ENCODE results near the gene TTC22. TPM values are rescaled to one million over a fixed set of nuclear protein-coding genes. Genes with fewer than 3 reads are reported as not detected.

The TTC22 gene
- total RNA-seq, 1 donor from 2014 or later = not detected

- H3K4me1 Mint-ChIP-seq (ENCODE audit: low read depth, unreplicated experiment) = no peaks in the 10 kb centered on the region
- H3K4me3 Mint-ChIP-seq (ENCODE audit: unreplicated experiment) = no peak overlapping the region
- H3K27me3 Mint-ChIP-seq (ENCODE audit: unreplicated experiment) = peaks cover 2% of the 10 kb centered on the region
- no peak for TF ChIP-seq CTCF (IDR thresholded peaks at IDR 0.05; ENCODE audit: partially characterized antibody, unreplicated experiment)
- DNase-seq = no peak
- H3K9me3 Mint-ChIP-seq (ENCODE audit: unreplicated experiment) = peaks cover 1% of the 10 kb centered on the region
- H3K36me3 Mint-ChIP-seq (ENCODE audit: unreplicated experiment) = peaks cover 11% of the 10 kb centered on the region
- no peak overlapping the region for H3K27ac Mint-ChIP-seq (ENCODE audit: unreplicated experiment)
Measured at GRCh38 chr1:54834007-54834541, 33.0 kb upstream of the TTC22 start.

- Mint-ChIP-seq H3K4me1 (ENCODE audit: low read depth, unreplicated experiment) (no peaks in the 10 kb centered on the region), H3K36me3 (ENCODE audit: unreplicated experiment) (peaks cover 12% of the 10 kb centered on the region), H3K4me3 (ENCODE audit: unreplicated experiment) (no peak overlapping the region), H3K9me3 (ENCODE audit: unreplicated experiment) (peaks cover 1% of the 10 kb centered on the region), H3K27ac (ENCODE audit: unreplicated experiment) (no peak overlapping the region), H3K27me3 (ENCODE audit: unreplicated experiment) (peaks cover 2% of the 10 kb centered on the region)
- no peak for DNase-seq
- no peak for TF ChIP-seq CTCF (IDR thresholded peaks at IDR 0.05; ENCODE audit: partially characterized antibody, unreplicated experiment)
Measured at GRCh38 chr1:54833121-54833520, 32.0 kb upstream of the TTC22 start.

- Mint-ChIP-seq H3K9me3 (ENCODE audit: unreplicated experiment) (peaks cover 7% of the 10 kb centered on the region), H3K4me1 (ENCODE audit: low read depth, unreplicated experiment) (no peaks in the 10 kb centered on the region), H3K4me3 (ENCODE audit: unreplicated experiment) (no peak overlapping the region), H3K27ac (ENCODE audit: unreplicated experiment) (no peak overlapping the region), H3K36me3 (ENCODE audit: unreplicated experiment) (peaks cover 21% of the 10 kb centered on the region), H3K27me3 (ENCODE audit: unreplicated experiment) (no peaks in the 10 kb centered on the region)
- DNase-seq = no peak
- no peak for TF ChIP-seq CTCF (IDR thresholded peaks at IDR 0.05; ENCODE audit: partially characterized antibody, unreplicated experiment)
Measured at GRCh38 chr1:54826226-54826816, 25.2 kb upstream of the TTC22 start.

- H3K27me3 Mint-ChIP-seq (ENCODE audit: unreplicated experiment) = no peaks in the 10 kb centered on the region
- TF ChIP-seq CTCF (IDR thresholded peaks at IDR 0.05; ENCODE audit: partially characterized antibody, unreplicated experiment) = no peak
- peaks cover 7% of the 10 kb centered on the region for H3K9me3 Mint-ChIP-seq (ENCODE audit: unreplicated experiment)
- no peak overlapping the region for H3K4me3 Mint-ChIP-seq (ENCODE audit: unreplicated experiment)
- no peaks in the 10 kb centered on the region for H3K4me1 Mint-ChIP-seq (ENCODE audit: low read depth, unreplicated experiment)
- no peak for DNase-seq
- H3K36me3 Mint-ChIP-seq (ENCODE audit: unreplicated experiment) = peaks cover 18% of the 10 kb centered on the region
- H3K27ac Mint-ChIP-seq (ENCODE audit: unreplicated experiment) = no peak overlapping the region
Measured at GRCh38 chr1:54825696-54826095, 24.6 kb upstream of the TTC22 start.

GRCh38 chr1:54823670-54824069 is 22.5 kb upstream of the TTC22 start:
- H3K36me3 Mint-ChIP-seq (ENCODE audit: unreplicated experiment) = peaks cover 16% of the 10 kb centered on the region
- no peak for TF ChIP-seq CTCF (IDR thresholded peaks at IDR 0.05; ENCODE audit: partially characterized antibody, unreplicated experiment)
- H3K9me3 Mint-ChIP-seq (ENCODE audit: unreplicated experiment) = peaks cover 7% of the 10 kb centered on the region
- DNase-seq = no peak
- no peak overlapping the region for H3K4me3 Mint-ChIP-seq (ENCODE audit: unreplicated experiment)
- H3K27me3 Mint-ChIP-seq (ENCODE audit: unreplicated experiment) = no peaks in the 10 kb centered on the region
- no peaks in the 10 kb centered on the region for H3K4me1 Mint-ChIP-seq (ENCODE audit: low read depth, unreplicated experiment)
- H3K27ac Mint-ChIP-seq (ENCODE audit: unreplicated experiment) = no peak overlapping the region
